ENCODE results near the gene SUGP2.

GRCh38 chr19:19053508-19054314 lies 20.4 kb upstream of the SUGP2 start:
- TF ChIP-seq, protein P1, sequence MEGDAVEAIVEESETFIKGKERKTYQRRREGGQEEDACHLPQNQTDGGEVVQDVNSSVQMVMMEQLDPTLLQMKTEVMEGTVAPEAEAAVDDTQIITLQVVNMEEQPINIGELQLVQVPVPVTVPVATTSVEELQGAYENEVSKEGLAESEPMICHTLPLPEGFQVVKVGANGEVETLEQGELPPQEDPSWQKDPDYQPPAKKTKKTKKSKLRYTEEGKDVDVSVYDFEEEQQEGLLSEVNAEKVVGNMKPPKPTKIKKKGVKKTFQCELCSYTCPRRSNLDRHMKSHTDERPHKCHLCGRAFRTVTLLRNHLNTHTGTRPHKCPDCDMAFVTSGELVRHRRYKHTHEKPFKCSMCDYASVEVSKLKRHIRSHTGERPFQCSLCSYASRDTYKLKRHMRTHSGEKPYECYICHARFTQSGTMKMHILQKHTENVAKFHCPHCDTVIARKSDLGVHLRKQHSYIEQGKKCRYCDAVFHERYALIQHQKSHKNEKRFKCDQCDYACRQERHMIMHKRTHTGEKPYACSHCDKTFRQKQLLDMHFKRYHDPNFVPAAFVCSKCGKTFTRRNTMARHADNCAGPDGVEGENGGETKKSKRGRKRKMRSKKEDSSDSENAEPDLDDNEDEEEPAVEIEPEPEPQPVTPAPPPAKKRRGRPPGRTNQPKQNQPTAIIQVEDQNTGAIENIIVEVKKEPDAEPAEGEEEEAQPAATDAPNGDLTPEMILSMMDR (IDR thresholded peaks at IDR 0.05): peak; percentile 75 to 86 (median 84)
- peak; percentile 47 for TF ChIP-seq POLR2A (IDR thresholded peaks at IDR 0.05)

Measured in right lobe of liver (tissue), 4 donors.